Activated CD8-positive, alpha-beta memory T cell treated with anti-CD3 and anti-CD28 coated beads for 4 hours (primary cell): Measurements from ENCODE around the gene KRTAP10-9.
"Not testable (repeated sequence)": the region's sequence is repeated elsewhere in the genome, so short reads cannot be mapped to it uniquely, and the experiment has no call there.

Source experiments
- DNase-seq, 2 donors: peaks; one replicate each; pipeline ENCODE4 v3.0.0-alpha.2; 2020; ENCODE audit warnings: low read depth in 2 of 2

KRTAP10-9 gene

GRCh38 chr21:44595524-44595923 lies 31.4 kb upstream of the KRTAP10-9 start:
- DNase-seq: no peak

- no peak for DNase-seq
Observed at GRCh38 chr21:44596068-44596725, 30.7 kb upstream of the KRTAP10-9 start.

- DNase-seq: no peak
Observed at GRCh38 chr21:44598061-44598460, 28.8 kb upstream of the KRTAP10-9 start.

- no peak for DNase-seq
Observed at GRCh38 chr21:44599264-44600029, 27.4 kb upstream of the KRTAP10-9 start.

GRCh38 chr21:44600118-44600978 lies 26.5 kb upstream of the KRTAP10-9 start, which contains the start of gene KRTAP10-7:
TSS of gene KRTAP10-7 (plus strand) at chr21:44600597. CDS start at chr21:44600622, 25 bp downstream.
- not testable (repeated sequence) for DNase-seq

GRCh38 chr21:44601091-44601490 lies 25.8 kb upstream of the KRTAP10-9 start:
- DNase-seq: not testable (repeated sequence)

- DNase-seq: no peak
Observed at GRCh38 chr21:44601596-44602462, 25.1 kb upstream of the KRTAP10-9 start.

GRCh38 chr21:44602463-44602850 lies 24.4 kb upstream of the KRTAP10-9 start:
- no peak for DNase-seq

GRCh38 chr21:44603109-44603875 lies 23.6 kb upstream of the KRTAP10-9 start:
- DNase-seq: no peak

GRCh38 chr21:44603911-44604310 lies 23.0 kb upstream of the KRTAP10-9 start:
- no peak for DNase-seq

- no peak for DNase-seq
Observed at GRCh38 chr21:44606495-44606894, 20.4 kb upstream of the KRTAP10-9 start.

- no peak for DNase-seq
Observed at GRCh38 chr21:44609193-44609592, 17.7 kb upstream of the KRTAP10-9 start.

- DNase-seq: not testable (repeated sequence)
Observed at GRCh38 chr21:44610157-44610843, 16.6 kb upstream of the KRTAP10-9 start.

GRCh38 chr21:44611551-44611950 lies 15.3 kb upstream of the KRTAP10-9 start:
- no peak for DNase-seq

- DNase-seq: no peak
Observed at GRCh38 chr21:44612029-44612486, 14.8 kb upstream of the KRTAP10-9 start, which contains the start of gene KRTAP10-8. TSS of gene KRTAP10-8 (plus strand) at chr21:44612079. CDS start at chr21:44612101, 22 bp downstream.

GRCh38 chr21:44612669-44613229 lies 14.1 kb upstream of the KRTAP10-9 start:
- no peak for DNase-seq

- DNase-seq: no peak
Observed at GRCh38 chr21:44613386-44614155, 13.3 kb upstream of the KRTAP10-9 start.

- DNase-seq: no peak
Observed at GRCh38 chr21:44614161-44614631, 12.7 kb upstream of the KRTAP10-9 start.
